GM13976 (cell line): ENCODE data around the gene MRNIP.

Source experiments
- DNase-seq: peaks from one replicate; pipeline ENCODE4 v3.0.0; 2012; ENCODE audit warnings: low spot score
- CTCF ChIP-seq: IDR thresholded peaks from 2 replicates; pipeline ENCODE4 v1.5.1; 2012; ENCODE audit warnings: borderline replicate concordance, mild to moderate bottlenecking; ENCODE audit not compliant: insufficient read depth; ENCODE audit errors: extremely low read depth, missing control alignments, control extremely low read depth
- in situ Hi-C: fragments of 300-500 bp; cut with MboI; formaldehyde crosslinking; loops from one replicate; pipeline ENCODE4 v1.12.0; 2022; ENCODE audit warnings: low sequenced_read_pairs, mixed read lengths, inconsistent platforms; ENCODE audit not compliant: unreplicated experiment

MRNIP gene

GRCh38 chr5:179895861-179896260, 37.2 kb upstream of the MRNIP start:
- TF ChIP-seq CTCF: no peak
- DNase-seq: no peak
- in situ Hi-C loops: no loop called here

- TF ChIP-seq CTCF: no peak
- in situ Hi-C loops: no loop called here
- no peak for DNase-seq
These were observed 35.6 kb upstream of the MRNIP start for GRCh38 chr5:179893958-179894895.

GRCh38 chr5:179893076-179893957, 34.7 kb upstream of the MRNIP start:
- no peak for TF ChIP-seq CTCF
- no peak for DNase-seq
- in situ Hi-C loops: no loop called here

GRCh38 chr5:179892255-179892654, 33.6 kb upstream of the MRNIP start:
- TF ChIP-seq CTCF: peak; percentile 13
- no peak for DNase-seq
- in situ Hi-C loops: no loop called here

GRCh38 chr5:179890751-179891682, 32.4 kb upstream of the MRNIP start:
- DNase-seq: no peak
- no peak for TF ChIP-seq CTCF
- in situ Hi-C loops: no loop called here

- TF ChIP-seq CTCF: no peak
- DNase-seq: no peak
- in situ Hi-C loops: no loop called here
These were observed 31.3 kb upstream of the MRNIP start for GRCh38 chr5:179889885-179890284.
